GM12865 (cell line): Measurements from ENCODE around the gene PPP4R1.

Experiments
- DNase-seq: peaks from one replicate; pipeline ENCODE4 v3.0.0; 2010; ENCODE audit warnings: low read depth
- H3K4me3 ChIP-seq: 2 replicates; pipeline ENCODE4 v1.5.1; 2011; ENCODE audit warnings: mild to moderate bottlenecking, low read depth, low read length, control low read depth
- CTCF ChIP-seq: IDR thresholded peaks from 2 replicates; pipeline ENCODE4 v1.5.1; 2011; ENCODE audit warnings: low read length, control low read depth, low read depth, inconsistent platforms; ENCODE audit not compliant: insufficient read depth; ENCODE audit errors: missing control alignments

The PPP4R1 gene

GRCh38 chr18:9606039-9606438 is 8.3 kb downstream of the PPP4R1 start:
- no peak overlapping the region for H3K4me3 ChIP-seq
- DNase-seq, result no peak
- TF ChIP-seq CTCF, result no peak

GRCh38 chr18:9604348-9604747 is 10.0 kb downstream of the PPP4R1 start:
- H3K4me3 ChIP-seq, result no peak overlapping the region
- no peak for TF ChIP-seq CTCF
- no peak for DNase-seq

DNA sequence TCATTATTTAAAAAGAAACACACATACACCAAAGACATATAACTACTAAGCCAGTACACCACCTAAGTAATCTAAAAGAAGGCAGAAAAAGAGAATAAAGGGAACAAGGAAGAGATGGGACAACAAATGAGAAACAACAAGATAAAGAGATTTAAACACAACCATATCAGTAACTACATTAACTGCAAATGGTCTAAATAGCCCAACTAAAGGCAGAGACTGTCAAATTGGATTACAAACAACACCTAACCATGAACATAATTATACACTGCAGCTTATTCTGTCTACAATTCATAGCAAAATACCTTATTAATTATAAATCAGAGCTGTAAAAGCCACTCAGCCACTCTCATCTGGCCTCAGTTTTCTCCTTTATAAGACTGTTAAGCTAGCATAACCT is 15.0 kb downstream of the PPP4R1 start:
- H3K4me3 ChIP-seq, result no peak overlapping the region
- no peak for DNase-seq
- no peak for TF ChIP-seq CTCF

DNA sequence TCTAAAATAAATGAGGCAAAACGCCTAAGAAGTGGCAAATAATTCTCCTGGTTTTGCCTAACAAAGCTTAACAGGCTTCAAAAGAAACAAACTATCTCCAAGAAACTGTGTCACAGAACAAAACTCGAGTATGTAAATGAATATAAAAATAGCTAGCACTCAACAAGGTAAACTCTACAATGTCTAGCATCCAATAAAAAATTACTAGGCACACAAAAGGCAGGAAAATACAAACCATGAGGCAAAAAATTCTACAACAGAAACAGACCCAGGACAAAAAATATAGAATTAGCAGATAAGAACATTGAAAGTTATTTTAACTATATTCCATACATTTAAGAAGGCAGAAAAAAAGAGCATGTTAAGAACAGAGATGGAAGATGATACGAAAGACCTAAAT is 16.8 kb downstream of the PPP4R1 start:
- H3K4me3 ChIP-seq, result no peak overlapping the region
- DNase-seq, result no peak
- no peak for TF ChIP-seq CTCF

DNA sequence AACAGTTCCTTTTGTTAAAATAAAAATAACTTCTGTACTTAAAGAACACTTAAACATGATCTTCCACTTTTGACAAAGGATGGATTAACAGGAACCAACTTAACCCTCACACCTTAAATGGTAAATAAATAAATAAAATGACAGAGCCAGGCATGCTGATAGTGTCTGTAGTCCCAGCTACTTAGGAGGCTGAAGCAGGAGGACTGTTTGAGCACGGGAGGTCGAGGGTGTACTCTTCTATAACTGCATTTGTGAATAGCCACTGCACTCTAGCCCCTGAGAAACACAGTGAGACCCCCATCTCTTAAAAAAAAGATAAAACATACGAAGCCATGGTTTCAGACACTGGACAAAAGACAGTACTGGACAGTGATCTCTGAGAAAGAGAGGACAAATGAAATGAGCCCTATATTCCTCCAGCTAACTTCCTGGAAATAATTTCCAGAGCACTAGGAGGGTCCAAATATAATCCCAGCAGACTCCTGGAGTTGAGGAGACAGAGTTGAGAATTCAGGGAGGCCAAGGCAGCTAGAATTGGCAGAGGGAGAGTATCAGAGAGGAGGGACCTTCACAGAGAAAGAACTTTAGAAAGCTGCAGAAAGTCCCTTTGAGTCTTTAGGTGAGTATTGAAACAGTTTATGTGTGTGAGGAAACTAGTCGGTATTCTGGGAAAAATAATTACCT is 17.4 kb downstream of the PPP4R1 start:
- TF ChIP-seq CTCF, result no peak
- no peak for DNase-seq
- no peak overlapping the region for H3K4me3 ChIP-seq

DNA sequence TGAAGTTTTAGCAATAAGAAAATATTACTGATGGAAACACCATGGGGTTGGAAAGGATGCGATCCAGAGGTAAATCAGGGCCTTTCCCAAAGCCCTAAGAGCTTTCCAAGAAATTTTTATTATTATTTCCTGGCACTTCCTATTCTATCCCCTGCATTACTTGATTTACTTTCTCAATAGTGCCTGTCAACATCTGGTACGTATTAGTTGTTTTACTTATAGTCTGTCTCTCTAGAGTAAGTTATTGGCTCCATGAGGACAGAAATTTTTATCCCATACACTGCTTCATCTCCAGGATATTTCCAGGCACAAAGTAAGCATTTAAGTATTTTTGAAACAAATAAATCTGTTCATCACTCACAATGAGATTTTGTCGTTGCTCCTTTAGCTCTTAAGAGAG is 18.1 kb downstream of the PPP4R1 start:
- no peak for TF ChIP-seq CTCF
- DNase-seq, result no peak
- no peak overlapping the region for H3K4me3 ChIP-seq

- DNase-seq, result peak; percentile 44
- H3K4me3 ChIP-seq, result no peak overlapping the region
- TF ChIP-seq CTCF, result no peak
These were observed 19.3 kb downstream of the PPP4R1 start for GRCh38 chr18:9594823-9595596.
